NCI-H2227 treated with DMSO at 0.1 percent for 48 hours (cell line): ENCODE data around the gene RPH3AL.
"Not testable (repeated sequence)": the region's sequence is repeated elsewhere in the genome, so short reads cannot be mapped to it uniquely, and the experiment has no call there.

Experiments
- DNase-seq: peaks from one replicate; lab custom pipeline; 2025; lab: John Stamatoyannopoulos, UW

RPH3AL gene

DNA sequence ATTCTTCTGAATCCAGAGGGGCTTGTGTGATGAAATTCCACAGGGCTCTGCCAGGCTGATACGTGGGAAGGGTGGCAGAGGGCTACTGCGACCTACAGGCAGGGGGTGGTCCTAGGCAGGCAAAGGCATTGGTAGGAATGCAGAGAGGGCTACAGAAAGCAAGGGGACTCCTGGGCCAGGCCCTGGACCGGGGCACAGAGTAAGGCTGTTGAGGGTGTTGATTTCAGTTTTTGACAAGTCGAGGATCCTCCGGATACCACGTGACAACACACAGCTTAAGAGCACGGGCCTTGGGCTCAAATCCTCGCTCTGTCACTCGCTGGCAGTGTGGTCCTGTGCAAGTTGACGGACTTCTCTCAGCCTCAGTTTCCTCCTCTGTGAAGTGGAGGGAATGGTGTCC lies 152.0 kb downstream of the RPH3AL start:
- no peak for DNase-seq

DNA sequence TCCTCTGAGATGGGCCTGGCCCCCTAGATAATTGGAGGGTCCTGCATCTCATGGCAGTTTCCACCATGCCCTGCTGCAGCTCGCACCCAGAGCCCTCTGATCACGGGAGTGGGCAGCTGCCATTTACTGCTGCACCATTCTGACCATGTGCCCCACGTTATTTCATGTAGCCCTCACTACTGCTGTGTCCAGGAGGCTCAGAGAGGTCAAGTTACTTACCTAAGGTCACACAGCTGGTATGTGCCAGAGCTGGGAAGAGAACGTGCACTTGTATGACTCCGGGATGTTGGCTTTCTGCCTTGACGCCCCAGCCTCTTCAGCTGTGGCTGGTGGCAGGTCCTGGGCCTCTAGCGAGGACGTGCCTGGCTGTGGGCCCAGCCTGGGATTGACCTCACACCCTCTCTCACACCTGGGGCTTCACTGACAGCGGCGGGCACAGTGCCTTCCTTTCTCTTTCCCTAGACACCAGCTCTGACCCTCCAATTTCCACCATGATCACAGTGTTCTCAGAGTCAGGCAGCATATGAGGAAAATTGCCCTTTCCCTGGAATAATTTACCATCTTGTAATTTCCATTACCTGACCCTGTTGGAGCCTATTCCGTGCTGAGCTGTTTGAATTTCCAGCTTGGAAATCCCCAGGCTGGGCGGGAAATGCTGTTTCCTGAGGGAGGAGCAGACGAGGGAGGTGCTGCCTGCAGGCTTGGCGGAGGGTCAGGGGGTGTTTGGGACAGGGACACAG lies 152.6 kb downstream of the RPH3AL start:
- peak; percentile 11 for DNase-seq

DNA sequence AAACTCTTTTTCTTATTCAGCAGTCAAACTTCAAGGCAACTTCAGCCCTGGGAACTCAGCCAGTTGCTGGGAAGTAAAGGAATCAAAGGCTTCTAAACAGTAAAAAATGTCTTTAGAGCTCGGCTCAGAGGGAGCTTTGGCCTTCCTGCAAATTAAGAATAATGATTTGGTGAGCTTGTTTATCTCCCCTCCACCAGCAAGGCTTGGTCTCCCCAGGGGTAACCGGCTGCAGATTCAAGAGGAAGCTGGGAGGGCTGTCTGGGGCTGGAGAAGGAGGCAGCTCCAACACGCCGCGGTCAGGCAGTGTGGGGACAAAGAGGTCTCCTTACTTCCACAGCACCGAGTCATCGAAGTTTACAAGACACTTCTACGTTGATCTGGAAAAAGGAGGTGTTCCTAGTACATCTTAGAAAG lies 153.4 kb downstream of the RPH3AL start:
- DNase-seq: no peak

DNA sequence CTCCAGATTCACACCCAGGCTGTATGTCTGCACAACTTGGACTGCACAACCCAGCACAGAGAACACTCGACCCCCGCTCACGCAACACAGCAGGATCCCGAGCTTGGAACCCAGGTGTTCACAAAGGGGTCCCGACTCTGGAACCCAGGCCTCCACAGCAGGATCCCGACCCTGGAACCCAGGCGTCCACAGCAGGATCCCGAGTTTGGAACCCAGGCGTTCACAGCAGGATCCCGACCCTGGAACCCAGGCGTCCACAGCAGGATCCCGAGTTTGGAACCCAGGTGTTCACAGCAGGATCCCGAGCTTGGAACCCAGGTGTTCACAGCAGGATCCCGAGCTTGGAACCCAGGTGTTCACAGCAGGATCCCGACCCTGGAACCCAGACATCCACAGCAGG lies 154.4 kb downstream of the RPH3AL start:
- not testable (repeated sequence) for DNase-seq

DNA sequence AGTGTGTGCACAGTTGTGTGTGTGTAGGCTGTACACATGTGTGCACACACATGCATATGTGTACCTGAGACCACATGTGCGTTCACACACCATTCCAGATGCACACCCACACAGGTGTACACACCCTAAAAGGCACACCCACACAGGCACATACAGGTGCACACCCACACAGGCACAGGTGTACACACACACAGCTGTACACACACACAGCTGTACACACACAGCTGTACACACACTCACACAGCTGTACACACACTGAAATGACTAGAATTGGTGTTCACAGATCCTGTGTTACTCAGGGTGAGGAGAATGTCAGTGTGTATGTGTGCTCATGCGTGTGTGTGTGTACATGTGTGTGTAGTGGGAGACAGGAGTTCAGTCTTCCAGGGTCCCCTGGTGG lies 155.3 kb downstream of the RPH3AL start:
- no peak for DNase-seq

DNA sequence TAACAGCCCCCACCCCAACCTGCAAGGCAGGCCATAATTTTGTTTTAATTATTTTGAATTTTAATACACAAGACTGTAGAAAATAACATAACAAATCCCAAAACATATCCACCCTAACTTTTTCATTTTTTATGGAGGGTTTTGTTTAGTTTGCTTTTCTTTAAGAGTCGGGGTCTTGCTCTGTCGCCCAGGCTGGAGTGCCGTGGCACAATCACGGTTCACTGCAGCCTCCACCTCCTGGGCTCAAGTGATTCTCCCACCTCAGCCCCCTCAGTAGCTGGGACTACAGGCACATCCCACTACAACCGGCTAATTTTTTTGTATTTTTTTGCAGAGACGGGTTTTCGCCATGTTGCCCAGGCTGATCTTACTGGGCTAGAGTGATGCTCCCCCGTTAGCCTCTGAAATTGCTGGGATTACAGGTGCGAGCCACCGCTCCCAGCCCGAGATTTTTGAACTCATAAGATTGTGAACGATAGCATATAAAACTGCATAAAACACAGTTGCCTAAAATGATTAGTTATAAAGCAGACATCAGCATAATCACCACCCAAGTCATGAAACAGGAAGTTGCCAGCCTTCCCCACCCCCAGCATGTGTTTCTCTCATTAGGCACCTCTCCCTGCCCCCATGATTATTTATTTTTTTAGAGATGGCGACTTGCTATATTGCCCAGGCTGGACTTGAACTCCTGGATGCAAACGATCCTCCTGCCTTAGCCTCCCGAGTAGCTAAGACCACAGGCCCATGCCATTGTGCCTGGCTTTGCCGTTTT lies 157.6 kb downstream of the RPH3AL start:
- no peak for DNase-seq

DNA sequence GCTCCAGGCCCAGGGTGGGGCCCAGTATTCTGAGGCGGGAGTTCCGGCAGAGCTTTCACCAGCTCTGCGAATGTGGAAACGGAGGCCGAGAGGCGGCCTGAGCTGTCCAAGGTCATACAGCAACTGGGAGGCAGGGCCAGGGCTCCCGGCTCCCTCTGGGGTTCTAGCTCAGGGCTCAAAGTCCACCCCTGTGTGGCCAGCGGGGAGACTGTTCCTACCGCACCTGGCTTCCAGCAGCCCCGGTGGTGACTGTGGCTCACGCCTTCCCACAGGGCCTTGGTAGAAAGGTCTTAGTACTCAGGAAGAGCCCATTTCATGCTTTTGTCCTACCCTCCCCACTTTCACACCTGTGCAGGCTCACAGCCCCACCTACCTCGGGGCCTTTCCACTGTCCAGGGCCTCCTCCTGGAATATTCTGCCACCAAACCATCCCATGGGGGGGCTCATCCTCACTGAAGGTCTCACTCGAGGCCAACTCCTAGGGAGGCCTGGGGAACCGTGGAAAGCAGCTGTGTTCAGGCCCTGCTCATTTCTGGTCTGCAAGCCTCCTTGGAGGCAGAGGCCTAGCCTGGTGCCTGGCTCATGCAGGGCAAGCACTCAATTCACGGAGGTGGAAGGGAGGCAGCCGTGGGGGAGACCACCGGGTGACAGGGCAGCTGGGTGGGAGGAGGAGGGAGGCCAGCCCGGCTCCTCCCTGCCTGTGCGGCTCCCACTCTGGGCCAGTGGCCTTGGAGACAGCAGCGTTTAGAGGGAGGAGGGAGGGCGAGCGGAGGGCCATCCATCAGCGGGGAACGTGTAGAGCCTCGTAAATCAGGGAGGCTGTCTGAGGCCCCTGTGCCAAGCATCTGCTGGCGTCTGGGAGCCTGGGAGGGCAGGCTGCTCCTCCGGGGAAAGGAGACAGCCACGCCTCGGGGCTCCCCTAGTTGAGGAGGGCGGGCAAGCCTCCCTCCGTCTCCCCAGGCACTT lies 158.5 kb downstream of the RPH3AL start:
- no peak for DNase-seq

DNA sequence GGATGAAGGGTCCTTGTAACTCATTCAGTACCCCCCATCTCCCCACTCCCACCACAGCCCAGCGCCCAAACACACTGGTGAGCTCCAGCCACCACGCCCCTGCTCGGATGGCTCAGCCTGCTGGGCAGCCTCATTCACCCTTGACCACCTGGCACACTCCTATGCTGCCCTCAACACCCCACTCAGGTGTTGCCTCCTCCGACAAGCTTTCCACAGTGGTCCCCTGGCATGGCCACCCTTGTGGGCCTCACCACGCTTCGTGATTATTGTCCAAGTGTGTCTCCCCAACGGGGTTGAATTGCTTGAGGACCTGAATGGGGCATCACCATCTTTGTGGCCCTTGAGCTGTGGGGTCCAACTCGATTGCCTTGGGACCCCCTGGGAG lies 159.2 kb downstream of the RPH3AL start:
- no peak for DNase-seq

DNA sequence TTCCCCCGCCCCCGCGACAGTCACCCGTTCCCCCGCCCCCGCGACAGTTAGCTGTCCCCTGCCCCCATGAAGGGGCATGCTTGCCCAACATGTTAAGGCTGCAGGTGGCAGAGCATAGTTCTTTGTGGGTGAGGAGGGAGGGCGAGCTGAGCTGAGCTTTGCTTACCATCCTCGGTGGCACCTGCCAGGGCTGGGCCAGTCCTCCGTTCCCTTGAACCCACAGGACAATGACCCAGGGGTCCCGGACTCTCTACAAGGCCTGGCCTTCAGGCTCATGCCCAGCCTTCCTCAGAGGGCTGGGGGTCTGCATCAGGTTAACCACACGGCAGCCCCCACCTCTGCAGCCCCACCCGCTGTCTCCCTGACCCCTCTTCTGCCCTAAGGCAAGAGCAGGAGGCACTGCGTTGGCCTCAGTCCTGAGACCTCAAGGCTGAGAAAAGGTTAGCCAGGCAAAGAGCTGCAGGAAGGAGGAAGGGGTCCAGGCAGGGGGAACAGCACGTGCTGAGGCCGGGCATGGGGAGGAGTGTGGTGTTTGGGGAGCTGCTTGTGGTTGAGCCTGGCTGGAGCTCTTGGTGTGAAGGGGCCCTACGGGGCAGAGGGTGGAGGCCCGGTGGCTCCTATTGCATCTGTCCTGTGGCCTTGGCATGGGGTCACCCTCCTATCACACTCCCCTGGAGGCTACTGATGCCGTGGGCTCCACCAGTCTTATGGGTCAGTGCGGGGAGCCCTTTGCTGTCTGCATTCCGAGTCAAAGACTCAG lies 159.8 kb downstream of the RPH3AL start:
- DNase-seq: no peak

DNA sequence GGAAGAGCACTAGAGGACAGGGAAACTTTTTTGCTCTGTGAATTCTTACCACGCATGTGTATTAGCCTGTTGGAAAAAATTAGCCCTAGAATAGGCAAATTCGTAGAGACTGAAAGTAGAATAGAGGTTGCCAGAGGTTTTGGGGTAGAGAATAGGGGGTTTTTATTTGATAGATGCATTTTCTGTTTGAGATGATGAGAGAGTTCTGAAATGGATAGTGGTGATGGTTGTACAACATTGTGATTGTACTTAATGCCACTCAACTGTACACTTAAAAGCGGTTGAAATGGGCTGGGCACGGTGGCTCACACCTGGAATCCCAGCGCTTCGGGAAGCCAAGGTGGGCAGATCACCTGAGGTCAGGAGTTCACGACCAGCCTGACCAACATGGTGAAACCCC lies 163.2 kb downstream of the RPH3AL start:
- DNase-seq: no peak

DNA sequence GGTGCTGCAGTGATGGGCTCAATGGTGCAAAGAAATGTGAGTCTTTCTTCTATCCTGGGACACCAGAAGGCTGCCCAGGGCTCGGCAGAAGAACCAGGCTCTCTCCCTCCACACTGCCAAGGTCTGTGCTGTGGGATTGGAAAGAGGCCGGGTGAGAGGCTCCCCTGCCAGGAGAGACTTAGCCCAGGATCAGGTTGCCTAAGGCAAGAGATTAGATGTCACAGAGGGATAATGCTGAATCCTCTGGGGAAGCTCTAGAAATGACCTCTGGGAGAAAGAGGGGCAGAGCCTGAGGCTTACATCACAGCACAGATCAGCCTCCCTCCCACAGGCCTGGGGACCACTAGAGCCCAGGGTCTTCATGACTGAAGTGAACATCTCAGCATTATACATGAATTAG lies 165.5 kb downstream of the RPH3AL start:
- no peak for DNase-seq

DNA sequence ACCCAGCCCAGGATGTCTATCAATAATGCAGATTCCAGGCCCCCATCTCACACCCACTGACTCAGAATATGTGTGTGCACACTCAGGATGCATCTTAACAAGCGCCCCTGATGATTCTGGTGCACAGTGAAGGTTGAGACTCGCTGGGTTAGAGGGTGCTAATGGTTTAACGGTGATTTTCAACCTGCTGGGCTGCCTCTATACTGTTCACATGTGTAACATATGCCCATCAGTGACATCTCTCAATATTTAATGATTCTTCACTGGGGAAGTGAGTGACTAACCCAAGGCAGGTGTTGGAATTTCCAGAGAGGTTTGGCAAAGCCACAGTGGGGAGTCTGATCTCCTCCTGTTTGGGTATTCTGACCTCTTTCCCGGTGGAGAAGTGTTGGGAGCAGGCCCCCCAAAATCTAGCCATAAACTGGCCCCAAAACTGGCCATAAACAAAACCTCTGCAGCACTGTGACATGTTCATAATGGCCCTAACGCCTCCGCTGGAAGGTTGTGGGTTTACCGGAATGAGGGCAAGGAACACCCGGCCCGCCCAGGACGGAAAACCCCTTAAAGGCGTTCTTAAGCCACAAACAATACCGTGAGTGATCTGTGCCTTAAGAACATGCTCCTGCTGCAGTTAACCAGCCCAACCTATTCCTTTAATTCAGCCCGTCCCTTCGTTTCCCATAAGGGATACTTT lies 167.0 kb downstream of the RPH3AL start:
- no peak for DNase-seq

DNA sequence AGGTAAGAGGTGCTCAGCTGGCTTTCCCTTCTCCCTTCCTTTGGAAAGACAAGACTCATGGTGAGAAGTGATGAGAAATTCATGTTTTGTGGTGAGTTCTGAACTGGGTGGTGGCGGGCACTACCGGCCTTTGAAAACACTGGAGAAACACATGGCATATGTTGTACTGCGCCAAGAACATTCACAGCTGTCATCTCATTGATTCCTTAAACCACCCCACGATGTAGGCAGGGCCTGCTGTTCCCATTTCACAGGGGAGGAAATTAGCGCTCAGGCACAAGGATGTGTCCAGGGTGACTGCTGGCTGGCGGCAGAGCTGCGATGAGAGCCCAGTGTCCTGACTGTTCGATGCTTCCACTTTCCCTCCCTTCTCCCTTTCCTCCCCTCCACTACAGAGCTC lies 169.6 kb downstream of the RPH3AL start:
- DNase-seq: no peak

DNA sequence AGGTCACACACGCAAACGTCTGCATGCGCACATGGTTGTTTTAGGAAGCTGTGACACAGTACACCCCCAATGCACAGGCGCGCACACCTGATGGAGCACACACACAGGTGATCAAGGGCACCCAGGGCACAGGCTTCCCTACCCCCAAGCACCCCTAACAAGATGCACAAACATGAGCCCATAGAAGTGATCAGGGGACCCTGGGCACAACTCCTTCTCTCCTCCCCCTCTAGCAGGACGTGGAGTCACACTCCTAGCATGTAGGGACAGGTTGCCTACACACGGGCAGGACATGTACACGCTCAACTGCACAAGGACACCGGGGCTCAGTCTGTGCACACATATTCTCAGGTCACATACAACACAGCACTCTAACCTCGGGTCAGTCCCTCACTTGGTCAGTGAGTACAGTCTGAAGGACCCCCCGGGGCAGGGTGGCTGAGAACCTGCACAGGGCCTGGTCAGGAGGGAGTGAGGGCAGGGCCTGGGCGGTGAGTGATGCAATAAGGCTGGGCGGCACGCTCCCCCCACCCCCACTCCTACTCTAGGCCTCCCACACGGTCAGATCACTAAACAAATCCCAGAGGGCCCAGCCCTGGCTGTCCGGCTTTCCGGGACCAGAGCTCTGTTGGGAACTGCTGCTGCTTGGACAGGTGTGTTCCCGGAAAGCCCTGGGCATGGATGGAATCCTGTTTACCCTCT lies 170.4 kb downstream of the RPH3AL start:
- DNase-seq: no peak

DNA sequence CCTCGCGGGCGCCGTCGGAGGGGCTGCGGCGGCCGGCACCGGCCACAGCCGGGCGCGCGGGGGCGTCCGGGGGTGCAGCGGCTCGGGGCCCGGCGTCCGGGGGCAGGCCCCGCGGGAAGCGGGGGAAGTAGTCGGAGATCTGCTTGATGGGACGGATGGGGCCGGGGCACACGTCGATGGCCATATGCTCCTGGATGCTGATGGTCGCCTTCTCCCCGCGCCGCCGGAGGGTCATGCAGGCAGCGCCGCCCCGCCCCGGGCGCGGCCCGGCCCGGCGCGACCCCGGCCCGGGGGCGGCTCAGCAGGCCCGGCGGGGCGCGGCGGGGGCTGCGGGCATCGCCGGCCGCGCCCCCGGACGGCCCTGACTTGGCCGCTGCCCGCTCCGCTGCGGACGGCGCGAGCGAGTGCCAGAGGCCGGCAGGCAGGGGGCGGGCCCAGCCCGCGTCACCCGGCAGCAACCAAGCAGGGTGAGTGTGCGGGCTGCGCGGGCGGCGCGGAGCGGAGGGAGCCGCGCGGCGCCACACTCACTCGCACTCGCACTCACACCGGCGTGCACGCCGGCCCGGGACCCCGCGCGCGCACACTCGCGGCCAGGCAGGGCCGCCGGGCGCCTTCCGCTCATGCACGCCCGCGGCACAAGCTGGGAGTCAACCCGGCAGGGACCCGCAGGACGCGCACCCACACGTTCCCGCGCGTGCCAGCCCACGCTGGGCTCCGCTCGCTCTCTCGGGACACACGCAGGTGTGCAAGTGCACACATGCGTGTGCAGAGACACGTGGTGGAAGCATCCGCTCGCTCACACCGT lies 171.2 kb downstream of the RPH3AL start, which contains the start of gene DOC2B:
TSS of gene DOC2B (minus strand) at position 406 of the 805 bp plus-strand sequence. CDS start at position 235, 171 bp downstream.
- no peak for DNase-seq

DNA sequence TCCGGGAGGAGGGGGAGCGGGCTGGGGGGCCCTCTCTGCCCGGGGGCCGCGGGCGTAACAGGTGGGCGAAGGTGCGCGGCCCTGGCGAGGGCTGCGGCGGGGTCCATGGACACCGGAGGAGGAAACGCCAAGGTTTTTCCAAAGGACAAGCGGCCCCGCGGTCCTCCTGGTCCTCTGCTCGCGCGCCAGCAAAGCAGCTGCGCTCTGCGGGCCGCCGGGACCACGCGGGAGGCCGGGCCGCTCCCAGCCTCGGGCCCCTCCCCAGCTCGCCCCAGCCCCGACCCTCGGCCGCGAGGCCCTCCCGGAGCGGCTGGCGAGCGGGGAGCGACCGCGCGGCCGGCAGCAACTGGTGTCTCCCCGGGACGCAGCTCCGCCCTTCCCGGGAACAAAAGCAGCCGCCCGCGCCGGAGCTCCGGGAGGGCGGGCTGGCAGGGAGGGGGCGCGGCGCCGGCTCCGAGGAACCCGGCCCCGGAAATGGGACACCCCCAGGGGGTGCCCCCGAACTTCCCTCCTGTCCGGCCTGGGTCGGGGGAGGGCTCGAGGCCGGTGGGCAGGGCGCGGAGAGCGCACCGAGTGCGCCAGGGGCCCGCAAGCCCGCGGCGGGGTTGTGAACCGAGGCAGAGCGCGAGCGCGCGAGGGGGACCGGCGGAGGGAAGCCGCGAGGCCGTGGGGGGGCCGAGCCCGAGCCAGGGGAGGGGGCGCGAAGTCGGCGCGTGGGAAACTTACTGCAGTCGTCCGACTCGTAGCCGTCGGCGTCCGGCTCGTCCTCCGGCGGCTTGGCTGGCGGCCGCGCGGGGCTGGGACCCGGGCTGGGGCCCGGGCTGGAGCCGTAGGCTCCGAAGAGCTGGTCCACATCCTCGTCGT lies 172.0 kb downstream of the RPH3AL start:
- no peak for DNase-seq

DNA sequence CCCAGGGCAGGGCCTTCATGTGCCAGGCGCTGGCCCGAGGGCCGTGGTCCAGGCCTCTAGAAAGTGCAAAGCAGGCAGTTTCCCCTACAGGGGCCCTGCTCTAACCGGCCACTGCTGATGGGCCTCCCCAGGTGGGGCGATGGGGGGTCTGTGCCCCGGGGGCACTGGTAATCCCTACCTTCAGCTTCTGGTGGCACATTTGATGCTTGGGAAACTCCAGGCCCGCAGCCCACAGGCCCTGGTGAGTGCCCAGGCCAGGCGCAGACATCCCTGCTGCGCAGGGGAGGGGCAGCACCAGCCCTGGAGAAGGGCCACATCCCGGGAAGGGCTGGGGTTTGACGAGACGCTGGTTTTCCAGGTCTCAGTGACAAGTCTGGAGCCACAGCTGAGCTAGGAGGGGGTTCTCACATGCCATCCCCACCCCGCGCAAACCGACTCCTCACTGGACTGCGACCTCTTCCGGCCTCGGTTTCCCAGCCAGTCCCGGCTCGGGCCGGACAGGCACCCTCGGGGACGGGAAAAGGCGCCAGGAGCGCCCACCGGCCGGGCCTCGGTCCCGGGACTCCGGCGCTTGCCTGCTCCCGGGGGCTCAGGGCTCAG lies 172.7 kb downstream of the RPH3AL start:
- no peak for DNase-seq

DNA sequence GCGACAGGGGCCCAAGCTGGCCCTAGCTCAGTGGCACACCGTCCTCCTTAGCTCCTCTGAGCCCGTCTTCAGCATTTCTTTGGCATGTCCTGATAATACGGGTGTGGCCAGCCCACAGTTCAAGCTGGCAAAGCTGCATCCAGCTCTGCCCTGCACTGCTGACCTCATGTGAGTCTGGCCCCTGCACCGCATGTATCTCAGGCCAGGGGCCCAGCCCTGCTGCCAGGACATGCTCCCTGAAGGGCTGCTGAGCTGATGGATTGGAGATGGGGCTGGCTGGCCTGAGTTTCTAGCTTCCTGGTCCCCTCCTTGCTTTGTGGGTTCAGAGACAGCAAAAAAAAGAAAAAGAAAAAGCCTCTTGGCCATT lies 173.6 kb downstream of the RPH3AL start:
- DNase-seq: no peak
